HG03025 (cell line): ENCODE data around the gene PRKAG2.
"Not testable (repeated sequence)": the region's sequence is repeated elsewhere in the genome, so short reads cannot be mapped to it uniquely, and the experiment has no call there.

Experiments
- ATAC-seq: cut with Tn5 transposase; IDR thresholded peaks from one replicate; pipeline ENCODE4 v1.9.1; 2021; ENCODE audit warnings: mild to moderate bottlenecking, moderate library complexity; ENCODE audit not compliant: unreplicated experiment, low FRiP score

PRKAG2 gene

GRCh38 chr7:151886783-151887182, 9.9 kb upstream of the PRKAG2 start:
- ATAC-seq: no peak

GRCh38 chr7:151885202-151885580, 8.3 kb upstream of the PRKAG2 start:
- no peak for ATAC-seq

GRCh38 chr7:151884312-151885201, 7.6 kb upstream of the PRKAG2 start:
- ATAC-seq: peak; percentile 66

GRCh38 chr7:151883857-151884256, 6.9 kb upstream of the PRKAG2 start:
- ATAC-seq: no peak

GRCh38 chr7:151882734-151883133, 5.8 kb upstream of the PRKAG2 start:
- no peak for ATAC-seq

GRCh38 chr7:151880688-151881087, 3.8 kb upstream of the PRKAG2 start:
- ATAC-seq: no peak

GRCh38 chr7:151877911-151878835, 1.3 kb upstream of the PRKAG2 start:
- no peak for ATAC-seq

- ATAC-seq: no peak
These were observed 695 bp downstream of the PRKAG2 start for GRCh38 chr7:151875942-151876898.

- not testable (repeated sequence) for ATAC-seq
These were observed 2.4 kb downstream of the PRKAG2 start for GRCh38 chr7:151874479-151874878.

- no peak for ATAC-seq
These were observed 3.4 kb downstream of the PRKAG2 start for GRCh38 chr7:151873402-151873965.

- no peak for ATAC-seq
These were observed 4.1 kb downstream of the PRKAG2 start for GRCh38 chr7:151872531-151873401.

GRCh38 chr7:151871904-151872303, 5.0 kb downstream of the PRKAG2 start:
- no peak for ATAC-seq

- ATAC-seq: no peak
These were observed 5.7 kb downstream of the PRKAG2 start for GRCh38 chr7:151871189-151871735.

GRCh38 chr7:151869968-151870918, 6.7 kb downstream of the PRKAG2 start:
- ATAC-seq: no peak

- ATAC-seq: no peak
These were observed 7.5 kb downstream of the PRKAG2 start for GRCh38 chr7:151869455-151869854.

- no peak for ATAC-seq
These were observed 7.8 kb downstream of the PRKAG2 start for GRCh38 chr7:151869109-151869428.

GRCh38 chr7:151868396-151869108, 8.4 kb downstream of the PRKAG2 start:
- no peak for ATAC-seq
